ENCODE data around the gene KIAA1671. TPM values are rescaled to one million over a fixed set of nuclear protein-coding genes. Genes with fewer than 3 reads are reported as not detected.

Gene KIAA1671
- total RNA-seq, 1 donor from 2014 or later = 14.5 TPM

- no peak for TF ChIP-seq CTCF (conservative IDR thresholded peaks at IDR 0.05)
- DNase-seq (ENCODE audit: low read depth, low spot score) = no peak
- Mint-ChIP-seq H3K4me1 (peaks cover 8% of the 10 kb centered on the region), H3K27me3 (ENCODE audit: low read depth) (no peaks in the 10 kb centered on the region), H3K27ac (ENCODE audit: unreplicated experiment) (no peak overlapping the region), H3K36me3 (ENCODE audit: low read depth) (no peaks in the 10 kb centered on the region), H3K4me3 (no peak overlapping the region), H3K9me3 (no peaks in the 10 kb centered on the region)
These were observed 79.5 kb downstream of the KIAA1671 start for GRCh38 chr22:25032066-25032465.

GRCh38 chr22:25035715-25036114, 83.2 kb downstream of the KIAA1671 start:
- no peaks in the 10 kb centered on the region for H3K9me3 Mint-ChIP-seq
- H3K27ac Mint-ChIP-seq (ENCODE audit: unreplicated experiment) = no peak overlapping the region

GRCh38 chr22:25038239-25038638, 85.7 kb downstream of the KIAA1671 start:
- Mint-ChIP-seq H3K27ac (ENCODE audit: unreplicated experiment) (no peak overlapping the region), H3K27me3 (ENCODE audit: low read depth) (no peaks in the 10 kb centered on the region), H3K36me3 (ENCODE audit: low read depth) (peaks cover 5% of the 10 kb centered on the region), H3K9me3 (no peaks in the 10 kb centered on the region), H3K4me3 (no peak overlapping the region), H3K4me1 (peaks cover 8% of the 10 kb centered on the region)
- DNase-seq (ENCODE audit: low read depth, low spot score) = no peak
- TF ChIP-seq CTCF (conservative IDR thresholded peaks at IDR 0.05) = no peak

More at GRCh38 chr22:25035715-25036114, 83.2 kb downstream of the KIAA1671 start:
- TF ChIP-seq CTCF (conservative IDR thresholded peaks at IDR 0.05) = no peak
- H3K27me3 Mint-ChIP-seq (ENCODE audit: low read depth) = no peaks in the 10 kb centered on the region
- peaks cover 3% of the 10 kb centered on the region for H3K36me3 Mint-ChIP-seq (ENCODE audit: low read depth)
- no peaks in the 10 kb centered on the region for H3K4me1 Mint-ChIP-seq
- DNase-seq (ENCODE audit: low read depth, low spot score) = no peak
- H3K4me3 Mint-ChIP-seq = no peak overlapping the region

GRCh38 chr22:25038771-25039170, 86.3 kb downstream of the KIAA1671 start:
- Mint-ChIP-seq H3K4me3 (no peak overlapping the region), H3K27ac (ENCODE audit: unreplicated experiment) (no peak overlapping the region), H3K36me3 (ENCODE audit: low read depth) (peaks cover 8% of the 10 kb centered on the region), H3K9me3 (no peaks in the 10 kb centered on the region), H3K4me1 (peaks cover 10% of the 10 kb centered on the region), H3K27me3 (ENCODE audit: low read depth) (no peaks in the 10 kb centered on the region)
- TF ChIP-seq CTCF (conservative IDR thresholded peaks at IDR 0.05) = no peak
- DNase-seq (ENCODE audit: low read depth, low spot score) = no peak

- Mint-ChIP-seq H3K9me3 (no peaks in the 10 kb centered on the region), H3K36me3 (ENCODE audit: low read depth) (peaks cover 8% of the 10 kb centered on the region), H3K27ac (ENCODE audit: unreplicated experiment) (no peak overlapping the region), H3K4me3 (no peak overlapping the region), H3K4me1 (peaks cover 10% of the 10 kb centered on the region), H3K27me3 (ENCODE audit: low read depth) (no peaks in the 10 kb centered on the region)
- TF ChIP-seq CTCF (conservative IDR thresholded peaks at IDR 0.05) = no peak
- DNase-seq (ENCODE audit: low read depth, low spot score) = no peak
These were observed 86.7 kb downstream of the KIAA1671 start for GRCh38 chr22:25039255-25039654.

- H3K27ac Mint-ChIP-seq (ENCODE audit: unreplicated experiment) = no peak overlapping the region
- H3K27me3 Mint-ChIP-seq (ENCODE audit: low read depth) = no peaks in the 10 kb centered on the region
- peaks cover 10% of the 10 kb centered on the region for H3K4me1 Mint-ChIP-seq
- H3K9me3 Mint-ChIP-seq = no peaks in the 10 kb centered on the region
- no peak overlapping the region for H3K4me3 Mint-ChIP-seq
- TF ChIP-seq CTCF (conservative IDR thresholded peaks at IDR 0.05) = no peak
- peaks cover 8% of the 10 kb centered on the region for H3K36me3 Mint-ChIP-seq (ENCODE audit: low read depth)
- no peak for DNase-seq (ENCODE audit: low read depth, low spot score)
These were observed 87.2 kb downstream of the KIAA1671 start for GRCh38 chr22:25039754-25040153.

Data from neural crest cell (in vitro differentiated cells).